ENCODE measurements around the gene ATF2.
"Not testable (repeated sequence)": the region's sequence is repeated elsewhere in the genome, so short reads cannot be mapped to it uniquely, and the experiment has no call there.

ATF2 gene

DNA sequence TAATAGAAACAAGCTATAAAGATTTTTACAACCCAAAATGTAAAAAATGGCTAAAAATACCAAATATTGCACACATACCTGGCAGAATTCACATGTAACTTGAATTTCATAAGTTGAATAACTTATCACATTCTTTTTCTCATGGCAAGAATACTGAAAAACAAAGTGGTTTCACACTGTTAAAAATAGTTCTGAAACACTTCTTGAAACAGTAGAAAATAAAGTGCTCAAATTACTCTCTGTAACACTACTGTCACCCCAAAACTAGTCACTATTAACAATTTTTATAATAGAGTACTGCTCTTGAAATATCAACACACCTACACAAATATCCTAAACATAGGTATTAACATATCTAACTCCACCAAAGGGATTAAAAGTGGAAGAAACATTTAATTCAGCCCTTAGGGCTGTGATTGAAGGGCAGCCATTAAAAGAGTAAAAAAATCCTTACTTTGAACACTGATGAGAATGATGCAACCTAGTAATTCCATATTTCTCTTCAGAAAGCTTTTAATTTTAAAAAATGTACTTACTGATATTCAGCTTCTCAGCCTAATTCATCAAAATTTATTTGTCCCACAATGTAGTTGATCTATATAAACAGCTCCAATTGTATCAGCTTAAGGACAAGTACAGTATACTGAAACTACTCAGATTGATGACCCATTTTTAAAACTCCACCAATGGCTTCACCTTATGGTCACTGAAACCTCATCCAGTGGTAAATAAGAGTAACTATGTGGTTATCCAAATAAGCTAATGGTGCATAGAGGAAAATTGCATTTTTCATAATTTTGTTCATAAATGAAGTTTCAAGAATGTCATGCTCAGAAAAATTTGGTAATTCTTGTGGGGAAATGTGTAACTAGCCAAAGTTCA, 31.4 kb downstream of the ATF2 start:
- peaks cover 4% of the 10 kb centered on the region for H3K4me1 ChIP-seq (ENCODE audit: control insufficient read depth, insufficient read depth, low read length, unreplicated experiment)
- peaks cover 28% of the 10 kb centered on the region; the same call in 1 of the 2 replicates for H3K36me3 ChIP-seq (ENCODE audit: insufficient read depth, low read length)
- H2AFZ ChIP-seq (ENCODE audit: low read length, unreplicated experiment) = no peak overlapping the region
- H3K27ac ChIP-seq (ENCODE audit: low read depth, low read length) = no peak overlapping the region
- no peak overlapping the region for H3K4me3 ChIP-seq (ENCODE audit: low read depth, low read length)
- no peaks in the 10 kb centered on the region for H3K27me3 ChIP-seq (ENCODE audit: insufficient read depth, low read length)
- peaks cover 45% of the 10 kb centered on the region for H3K79me2 ChIP-seq (ENCODE audit: control insufficient read depth, insufficient read depth, low read length, unreplicated experiment)

DNA sequence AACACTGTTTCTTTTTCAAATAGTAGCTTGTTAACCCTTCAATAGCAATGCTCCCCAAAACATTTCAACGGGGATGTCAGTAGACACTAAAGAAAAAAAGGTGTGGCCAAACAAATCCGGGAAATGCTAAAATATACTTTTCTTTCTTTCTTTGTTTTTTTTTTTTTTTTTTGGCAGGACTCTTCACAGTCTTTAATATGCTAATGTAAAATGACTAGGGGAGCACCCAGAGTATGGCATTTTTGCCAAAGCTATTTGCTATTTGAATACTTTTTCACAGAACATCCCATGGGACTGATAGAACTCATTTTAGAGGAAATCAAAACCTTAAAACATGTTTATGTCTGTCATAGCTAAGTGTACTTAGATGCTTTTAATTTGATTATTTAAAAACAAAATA, 32.1 kb downstream of the ATF2 start:
- peaks cover 46% of the 10 kb centered on the region for H3K79me2 ChIP-seq (ENCODE audit: control insufficient read depth, insufficient read depth, low read length, unreplicated experiment)
- no peak overlapping the region for H3K27ac ChIP-seq (ENCODE audit: low read depth, low read length)
- no peaks in the 10 kb centered on the region for H3K27me3 ChIP-seq (ENCODE audit: insufficient read depth, low read length)
- H3K4me3 ChIP-seq (ENCODE audit: low read depth, low read length) = no peak overlapping the region
- peaks cover 4% of the 10 kb centered on the region for H3K4me1 ChIP-seq (ENCODE audit: control insufficient read depth, insufficient read depth, low read length, unreplicated experiment)
- no peak overlapping the region for H2AFZ ChIP-seq (ENCODE audit: low read length, unreplicated experiment)
- H3K36me3 ChIP-seq (ENCODE audit: insufficient read depth, low read length) = peaks cover 28% of the 10 kb centered on the region; the same call in 1 of the 2 replicates

GRCh38 chr2:175135177-175135576, 32.8 kb downstream of the ATF2 start:
- Histone ChIP-seq H3K27ac (ENCODE audit: low read depth, low read length) (no peak overlapping the region), H3K27me3 (ENCODE audit: insufficient read depth, low read length) (no peaks in the 10 kb centered on the region), H2AFZ (ENCODE audit: low read length, unreplicated experiment) (no peak overlapping the region), H3K36me3 (ENCODE audit: insufficient read depth, low read length) (peaks cover 28% of the 10 kb centered on the region; the same call in 1 of the 2 replicates), H3K4me3 (ENCODE audit: low read depth, low read length) (no peak overlapping the region), H3K4me1 (ENCODE audit: control insufficient read depth, insufficient read depth, low read length, unreplicated experiment) (peaks cover 4% of the 10 kb centered on the region), H3K79me2 (ENCODE audit: control insufficient read depth, insufficient read depth, low read length, unreplicated experiment) (peaks cover 46% of the 10 kb centered on the region)

- Histone ChIP-seq H3K27ac (ENCODE audit: low read depth, low read length) (no peak overlapping the region), H3K4me1 (ENCODE audit: control insufficient read depth, insufficient read depth, low read length, unreplicated experiment) (peaks cover 2% of the 10 kb centered on the region), H3K79me2 (ENCODE audit: control insufficient read depth, insufficient read depth, low read length, unreplicated experiment) (peaks cover 24% of the 10 kb centered on the region), H3K27me3 (ENCODE audit: insufficient read depth, low read length) (no peaks in the 10 kb centered on the region), H3K4me3 (ENCODE audit: low read depth, low read length) (no peak overlapping the region), H3K36me3 (ENCODE audit: insufficient read depth, low read length) (peaks cover 17% of the 10 kb centered on the region), H2AFZ (ENCODE audit: low read length, unreplicated experiment) (no peak overlapping the region)
These were observed 36.8 kb downstream of the ATF2 start for GRCh38 chr2:175131252-175131651.

- no peak overlapping the region for H2AFZ ChIP-seq (ENCODE audit: low read length, unreplicated experiment)
- H3K4me1 ChIP-seq (ENCODE audit: control insufficient read depth, insufficient read depth, low read length, unreplicated experiment) = no peaks in the 10 kb centered on the region
- H3K4me3 ChIP-seq (ENCODE audit: low read depth, low read length) = no peak overlapping the region
- peaks cover 11% of the 10 kb centered on the region for H3K36me3 ChIP-seq (ENCODE audit: insufficient read depth, low read length)
- H3K79me2 ChIP-seq (ENCODE audit: control insufficient read depth, insufficient read depth, low read length, unreplicated experiment) = peaks cover 21% of the 10 kb centered on the region
- H3K27ac ChIP-seq (ENCODE audit: low read depth, low read length) = no peak overlapping the region
- H3K27me3 ChIP-seq (ENCODE audit: insufficient read depth, low read length) = no peaks in the 10 kb centered on the region
These were observed 41.3 kb downstream of the ATF2 start for GRCh38 chr2:175126661-175127060.

DNA sequence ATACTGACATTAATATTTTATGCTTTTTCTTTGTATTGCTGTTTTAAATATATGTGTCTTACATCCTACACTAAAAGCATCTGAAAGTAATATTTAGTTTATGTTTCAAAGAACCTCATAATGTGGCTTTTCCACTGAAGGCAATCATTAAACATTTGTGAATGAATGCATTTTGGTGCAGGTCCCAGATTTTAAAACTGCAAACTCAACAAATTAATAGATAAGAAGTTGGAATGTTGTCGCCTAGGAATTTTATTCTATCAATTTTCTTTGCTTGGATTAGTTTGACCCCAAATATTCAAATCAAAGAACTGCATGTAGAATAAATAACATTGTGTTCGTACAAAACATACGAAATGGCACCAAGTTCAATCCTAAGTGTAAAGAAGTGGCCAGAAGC, 44.7 kb downstream of the ATF2 start:
- Histone ChIP-seq H3K4me3 (ENCODE audit: low read depth, low read length) (no peak overlapping the region), H3K27ac (ENCODE audit: low read depth, low read length) (no peak overlapping the region), H3K27me3 (ENCODE audit: insufficient read depth, low read length) (no peaks in the 10 kb centered on the region), H3K4me1 (ENCODE audit: control insufficient read depth, insufficient read depth, low read length, unreplicated experiment) (no peaks in the 10 kb centered on the region), H2AFZ (ENCODE audit: low read length, unreplicated experiment) (no peak overlapping the region), H3K79me2 (ENCODE audit: control insufficient read depth, insufficient read depth, low read length, unreplicated experiment) (peaks cover 11% of the 10 kb centered on the region), H3K36me3 (ENCODE audit: insufficient read depth, low read length) (no peaks in the 10 kb centered on the region)

DNA sequence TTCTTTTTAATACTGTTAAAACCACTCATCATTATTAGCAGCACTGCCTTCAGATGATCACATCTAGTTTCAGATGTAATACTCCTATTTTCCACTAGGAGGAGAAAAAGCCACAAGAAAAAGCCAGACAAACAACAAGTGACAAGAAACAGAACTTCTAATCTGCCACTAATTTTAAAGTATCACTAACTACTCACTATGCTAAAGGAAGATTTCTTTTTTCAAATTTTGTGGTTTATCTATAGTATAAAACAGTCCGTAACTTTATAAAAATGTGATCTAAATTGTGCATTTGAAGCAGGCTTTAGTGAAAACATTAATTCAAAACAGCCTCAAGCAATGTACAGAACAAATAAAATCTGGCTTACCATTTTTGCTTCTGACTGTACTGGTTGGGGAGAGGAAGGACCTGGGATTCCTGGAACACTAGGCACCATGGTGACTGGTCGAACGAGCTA, 56.8 kb downstream of the ATF2 start:
- H3K36me3 ChIP-seq (ENCODE audit: insufficient read depth, low read length) = peaks cover 16% of the 10 kb centered on the region; the same call in 1 of the 2 replicates
- no peak overlapping the region for H3K27ac ChIP-seq (ENCODE audit: low read depth, low read length)
- no peaks in the 10 kb centered on the region for H3K27me3 ChIP-seq (ENCODE audit: insufficient read depth, low read length)
- H3K79me2 ChIP-seq (ENCODE audit: control insufficient read depth, insufficient read depth, low read length, unreplicated experiment) = no peaks in the 10 kb centered on the region
- no peak overlapping the region for H2AFZ ChIP-seq (ENCODE audit: low read length, unreplicated experiment)
- H3K4me3 ChIP-seq (ENCODE audit: low read depth, low read length) = no peak overlapping the region
- no peaks in the 10 kb centered on the region for H3K4me1 ChIP-seq (ENCODE audit: control insufficient read depth, insufficient read depth, low read length, unreplicated experiment)

DNA sequence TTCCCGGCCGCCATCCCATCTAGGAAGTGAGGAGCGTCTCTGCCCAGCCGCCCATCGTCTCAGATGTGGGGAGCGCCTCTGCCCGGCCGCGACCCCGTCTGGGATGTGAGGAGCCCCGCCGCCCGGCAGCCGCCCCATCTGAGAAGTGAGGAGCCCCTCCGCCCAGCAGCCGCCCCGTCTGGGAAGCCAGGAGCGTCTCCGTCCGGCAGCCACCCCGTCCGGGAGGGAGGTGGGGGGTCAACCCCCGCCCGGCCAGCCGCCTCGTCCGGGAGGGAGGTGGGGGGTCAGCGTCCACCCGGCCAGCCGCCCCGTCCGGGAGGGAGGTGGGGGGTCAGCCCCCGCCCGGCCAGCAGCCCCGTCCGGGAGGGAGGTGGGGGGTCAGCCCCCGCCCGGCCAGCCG, 59.9 kb downstream of the ATF2 start:
- peaks cover 19% of the 10 kb centered on the region for H3K36me3 ChIP-seq (ENCODE audit: insufficient read depth, low read length)
- not testable (repeated sequence) for H3K4me3 ChIP-seq (ENCODE audit: low read depth, low read length); H3K27ac ChIP-seq (ENCODE audit: low read depth, low read length)

GRCh38 chr2:175107146-175107545, 60.9 kb downstream of the ATF2 start:
- peaks cover 25% of the 10 kb centered on the region for H3K36me3 ChIP-seq (ENCODE audit: insufficient read depth, low read length)
- no peaks in the 10 kb centered on the region for H3K79me2 ChIP-seq (ENCODE audit: control insufficient read depth, insufficient read depth, low read length, unreplicated experiment)
- no peak overlapping the region for H3K4me3 ChIP-seq (ENCODE audit: low read depth, low read length)
- H3K27ac ChIP-seq (ENCODE audit: low read depth, low read length) = no peak overlapping the region
- H2AFZ ChIP-seq (ENCODE audit: low read length, unreplicated experiment) = no peak overlapping the region
- H3K27me3 ChIP-seq (ENCODE audit: insufficient read depth, low read length) = no peaks in the 10 kb centered on the region
- no peaks in the 10 kb centered on the region for H3K4me1 ChIP-seq (ENCODE audit: control insufficient read depth, insufficient read depth, low read length, unreplicated experiment)

More for the DNA sequence above, 59.9 kb downstream of the ATF2 start:
- not testable (repeated sequence) for H3K27me3 ChIP-seq (ENCODE audit: insufficient read depth, low read length); H3K79me2 ChIP-seq (ENCODE audit: control insufficient read depth, insufficient read depth, low read length, unreplicated experiment); H3K4me1 ChIP-seq (ENCODE audit: control insufficient read depth, insufficient read depth, low read length, unreplicated experiment); H2AFZ ChIP-seq (ENCODE audit: low read length, unreplicated experiment)

GRCh38 chr2:175103191-175103590, 64.8 kb downstream of the ATF2 start:
- no peak overlapping the region for H3K4me3 ChIP-seq (ENCODE audit: low read depth, low read length)
- H3K4me1 ChIP-seq (ENCODE audit: control insufficient read depth, insufficient read depth, low read length, unreplicated experiment) = peaks cover 4% of the 10 kb centered on the region
- H3K79me2 ChIP-seq (ENCODE audit: control insufficient read depth, insufficient read depth, low read length, unreplicated experiment) = peaks cover 4% of the 10 kb centered on the region
- H3K36me3 ChIP-seq (ENCODE audit: insufficient read depth, low read length) = peaks cover 22% of the 10 kb centered on the region
- H2AFZ ChIP-seq (ENCODE audit: low read length, unreplicated experiment) = no peak overlapping the region
- H3K27ac ChIP-seq (ENCODE audit: low read depth, low read length) = no peak overlapping the region
- H3K27me3 ChIP-seq (ENCODE audit: insufficient read depth, low read length) = no peaks in the 10 kb centered on the region

DNA sequence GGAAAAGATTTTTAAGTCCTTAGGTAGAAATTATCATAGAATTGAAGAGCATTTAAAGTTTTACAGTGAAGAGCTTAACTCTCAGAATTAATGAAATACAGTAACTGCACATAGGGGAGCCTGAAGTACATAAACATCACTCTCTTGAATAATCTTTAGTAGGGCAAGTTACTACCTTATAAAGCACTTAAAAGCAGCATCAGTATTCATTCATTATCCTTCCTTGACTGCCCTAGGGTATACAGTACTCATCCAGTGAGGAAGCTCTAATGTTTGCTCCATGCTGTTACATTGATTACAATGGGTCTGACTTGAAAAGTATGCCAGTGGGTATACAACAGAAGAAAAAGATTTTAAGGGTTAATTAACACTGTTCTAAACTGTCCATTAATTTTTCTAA, 66.5 kb downstream of the ATF2 start:
- peaks cover 26% of the 10 kb centered on the region for H3K36me3 ChIP-seq (ENCODE audit: insufficient read depth, low read length)
- H3K4me3 ChIP-seq (ENCODE audit: low read depth, low read length) = no peak overlapping the region

More for the DNA sequence above, 66.5 kb downstream of the ATF2 start:
- H2AFZ ChIP-seq (ENCODE audit: low read length, unreplicated experiment) = no peak overlapping the region
- H3K27ac ChIP-seq (ENCODE audit: low read depth, low read length) = no peak overlapping the region
- H3K4me1 ChIP-seq (ENCODE audit: control insufficient read depth, insufficient read depth, low read length, unreplicated experiment) = peaks cover 20% of the 10 kb centered on the region
- H3K27me3 ChIP-seq (ENCODE audit: insufficient read depth, low read length) = no peaks in the 10 kb centered on the region
- H3K79me2 ChIP-seq (ENCODE audit: control insufficient read depth, insufficient read depth, low read length, unreplicated experiment) = peaks cover 5% of the 10 kb centered on the region
